ENCODE results near the gene S100A7.

GRCh38 chr1:153430561-153430960 lies 29.9 kb downstream of the S100A7 start:
- TF ChIP-seq CTCF (conservative IDR thresholded peaks at IDR 0.05; ENCODE audit: low read depth, low read length) (no peak), POLR2A (IDR thresholded peaks at IDR 0.05; ENCODE audit: low read depth, low read length) (no peak), NFE2L2 (IDR thresholded peaks at IDR 0.05; ENCODE audit: low read depth, low read length) (no peak), CEBPB (IDR thresholded peaks at IDR 0.05; ENCODE audit: low read depth, low read length) (no peak), RFX5 (IDR thresholded peaks at IDR 0.05; ENCODE audit: low read depth, low read length) (no peak), MXI1 (IDR thresholded peaks at IDR 0.05; ENCODE audit: borderline replicate concordance, low read depth, low read length) (no peak), MAZ (IDR thresholded peaks at IDR 0.05; ENCODE audit: borderline replicate concordance, low read depth, low read length) (no peak), ELK1 (IDR thresholded peaks at IDR 0.05; ENCODE audit: borderline replicate concordance, low read depth, low read length) (no peak), USF2 (IDR thresholded peaks at IDR 0.05; ENCODE audit: low read depth, low read length) (no peak), RAD21 (IDR thresholded peaks at IDR 0.05; ENCODE audit: low read length) (no peak), SMC3 (IDR thresholded peaks at IDR 0.05; ENCODE audit: low read depth, low read length) (no peak), MAFK (IDR thresholded peaks at IDR 0.05; ENCODE audit: low read depth, low read length) (no peak), FOS (IDR thresholded peaks at IDR 0.05; ENCODE audit: low read depth, low read length) (no peak)

All from IMR-90 (cell line).